NCI-H526 treated with DMSO at 0.1 percent for 48 hours (cell line): ENCODE data around the gene GEN1.
"Not testable (repeated sequence)": the region's sequence is repeated elsewhere in the genome, so short reads cannot be mapped to it uniquely, and the experiment has no call there.

Source experiments
- DNase-seq: peaks from one replicate; lab custom pipeline; 2025; lab: John Stamatoyannopoulos, UW

GEN1 gene

DNA sequence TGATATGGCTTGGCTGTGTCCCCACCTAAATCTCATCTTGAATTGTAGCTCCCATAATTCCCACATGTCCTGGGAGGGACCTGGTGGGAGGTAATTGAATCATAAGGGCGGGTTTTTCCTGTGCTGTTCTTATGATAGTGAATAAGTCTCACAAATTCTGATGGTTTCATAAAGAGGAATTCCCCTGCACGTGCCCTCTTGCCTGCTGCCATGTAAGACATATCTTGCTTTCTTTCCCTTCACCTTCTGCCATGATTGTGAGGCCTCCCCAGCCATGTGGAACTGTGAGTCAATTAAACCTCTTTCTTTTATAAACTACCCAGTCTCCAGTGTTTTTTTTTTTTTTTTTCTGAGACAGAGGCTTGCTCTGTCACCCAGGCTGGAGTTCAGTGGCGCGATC is 69.7 kb downstream of the GEN1 start:
- not testable (repeated sequence) for DNase-seq

DNA sequence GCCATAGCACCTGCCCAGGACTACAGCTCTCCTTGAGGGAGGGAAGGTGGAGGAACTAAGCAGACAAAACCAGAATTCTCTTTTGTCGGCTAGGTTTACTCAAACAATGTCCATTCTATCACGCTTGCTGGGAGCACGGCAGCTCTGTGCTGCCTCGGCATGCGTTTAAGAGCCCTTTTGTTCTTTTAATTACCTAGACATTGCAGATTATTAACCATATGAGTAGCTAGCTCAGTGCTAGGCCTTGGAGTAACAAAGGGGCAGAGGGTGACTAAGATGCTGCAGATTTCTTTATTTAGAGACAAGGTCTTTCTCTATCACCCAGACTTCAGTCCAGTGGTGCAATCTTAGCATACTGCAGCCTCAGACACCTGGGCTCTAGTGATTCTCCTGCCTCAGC is 73.4 kb downstream of the GEN1 start:
- no peak for DNase-seq

- no peak for DNase-seq
Measured at GRCh38 chr2:17827785-17828184, 73.8 kb downstream of the GEN1 start.

DNA sequence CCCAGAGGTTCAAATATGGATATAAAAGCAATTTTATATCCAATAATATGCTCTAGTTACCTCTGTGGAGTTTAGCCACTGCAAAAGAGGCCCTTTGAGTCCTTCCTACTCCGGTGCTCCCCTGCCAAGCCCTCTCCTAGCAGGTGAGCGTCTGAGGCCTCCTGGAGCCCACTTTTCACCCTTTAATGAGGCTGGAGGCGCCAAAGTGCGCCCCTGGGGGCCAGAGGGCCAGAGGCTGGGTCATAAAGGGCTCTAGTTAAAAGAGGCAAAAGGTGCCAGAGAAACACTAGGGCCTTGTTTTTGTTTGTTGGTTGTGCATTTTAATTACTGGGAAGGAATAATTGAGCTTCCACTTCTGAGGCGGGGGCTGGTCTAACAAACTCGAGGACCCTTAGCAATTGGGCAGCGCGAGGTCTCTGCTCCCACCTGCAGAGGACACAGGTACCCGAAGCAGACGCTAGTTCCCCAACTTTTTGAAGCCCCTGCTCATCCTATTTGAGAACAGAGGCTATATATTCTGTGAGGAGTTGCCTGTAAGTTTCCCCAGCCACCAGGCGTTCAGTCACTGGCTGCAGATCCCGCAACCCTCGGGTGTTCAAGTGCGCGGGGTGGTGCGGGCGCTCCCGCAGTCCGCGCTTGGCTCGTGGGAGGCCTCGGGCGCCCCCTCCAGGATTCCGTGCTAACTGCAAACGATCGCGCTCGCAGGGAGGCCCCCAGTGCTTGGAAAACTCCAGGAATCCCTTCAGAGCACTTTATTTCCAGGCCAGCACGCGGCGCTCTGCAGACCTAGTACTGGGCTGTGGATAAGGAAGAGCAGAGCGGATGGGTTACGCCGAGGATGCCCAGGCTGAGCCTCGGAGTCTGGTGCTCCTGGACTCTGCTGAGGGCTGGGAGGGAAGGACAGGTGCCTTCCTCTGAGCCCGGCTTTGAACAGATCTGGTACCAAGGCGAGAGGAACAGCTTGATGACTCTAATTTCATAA is 76.4 kb downstream of the GEN1 start:
- DNase-seq = peak; percentile 52

DNA sequence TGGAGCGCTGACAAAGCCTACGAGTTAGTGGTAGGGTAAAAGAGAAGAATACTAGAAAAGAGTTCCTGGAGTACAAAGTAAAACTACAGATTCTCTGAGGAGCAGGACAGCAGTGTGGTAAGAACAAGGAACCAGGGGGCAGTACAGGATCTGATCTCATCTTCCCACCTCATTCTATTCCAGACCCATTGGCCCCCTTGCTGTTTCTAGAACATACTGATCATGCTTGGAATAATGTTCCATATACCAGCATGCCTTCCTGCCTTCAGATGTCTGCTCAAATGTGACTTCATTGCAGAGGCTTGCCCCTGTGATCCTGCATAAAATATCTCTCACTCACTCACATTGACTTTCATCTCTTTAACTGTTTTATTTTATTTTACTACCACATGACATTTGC is 81.6 kb downstream of the GEN1 start:
- DNase-seq = no peak
